Measurements from ENCODE around the gene GMEB1.

DNA sequence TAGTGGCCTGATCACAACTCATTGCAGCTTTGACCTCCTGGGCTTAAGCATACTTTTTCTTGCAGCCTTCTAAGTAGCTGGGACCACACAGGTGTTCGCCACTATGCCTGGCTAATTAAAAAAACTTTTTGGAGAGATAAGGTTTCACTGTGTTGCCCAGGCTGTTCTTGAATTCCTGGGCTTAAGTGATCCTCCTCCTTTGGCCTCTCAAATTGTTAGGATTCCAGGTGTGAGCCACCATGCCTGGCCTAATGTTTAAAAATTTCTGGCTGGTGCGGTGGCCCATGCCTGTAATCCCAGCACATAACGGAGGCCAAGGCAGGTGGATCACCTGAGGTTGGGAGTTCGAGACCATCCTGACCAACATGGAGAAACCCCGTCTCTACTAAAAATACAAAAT, 92.6 kb downstream of the GMEB1 start:
- TF ChIP-seq, protein P1, sequence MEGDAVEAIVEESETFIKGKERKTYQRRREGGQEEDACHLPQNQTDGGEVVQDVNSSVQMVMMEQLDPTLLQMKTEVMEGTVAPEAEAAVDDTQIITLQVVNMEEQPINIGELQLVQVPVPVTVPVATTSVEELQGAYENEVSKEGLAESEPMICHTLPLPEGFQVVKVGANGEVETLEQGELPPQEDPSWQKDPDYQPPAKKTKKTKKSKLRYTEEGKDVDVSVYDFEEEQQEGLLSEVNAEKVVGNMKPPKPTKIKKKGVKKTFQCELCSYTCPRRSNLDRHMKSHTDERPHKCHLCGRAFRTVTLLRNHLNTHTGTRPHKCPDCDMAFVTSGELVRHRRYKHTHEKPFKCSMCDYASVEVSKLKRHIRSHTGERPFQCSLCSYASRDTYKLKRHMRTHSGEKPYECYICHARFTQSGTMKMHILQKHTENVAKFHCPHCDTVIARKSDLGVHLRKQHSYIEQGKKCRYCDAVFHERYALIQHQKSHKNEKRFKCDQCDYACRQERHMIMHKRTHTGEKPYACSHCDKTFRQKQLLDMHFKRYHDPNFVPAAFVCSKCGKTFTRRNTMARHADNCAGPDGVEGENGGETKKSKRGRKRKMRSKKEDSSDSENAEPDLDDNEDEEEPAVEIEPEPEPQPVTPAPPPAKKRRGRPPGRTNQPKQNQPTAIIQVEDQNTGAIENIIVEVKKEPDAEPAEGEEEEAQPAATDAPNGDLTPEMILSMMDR (IDR thresholded peaks at IDR 0.05): no peak
- no peak for TF ChIP-seq POLR2A (IDR thresholded peaks at IDR 0.05)

All from uterus (tissue), 2 donors.